Activated T-helper 1 cell treated with Interleukin-2 at 50 U/mL for 16 hours (primary cell): ENCODE data around the gene STAC.
"Not testable (repeated sequence)": the region's sequence is repeated elsewhere in the genome, so short reads cannot be mapped to it uniquely, and the experiment has no call there.

Source experiments
- DNase-seq: peaks from one replicate; pipeline ENCODE4 v3.0.0-alpha.2; 2020; ENCODE audit warnings: low read depth

Gene STAC

DNA sequence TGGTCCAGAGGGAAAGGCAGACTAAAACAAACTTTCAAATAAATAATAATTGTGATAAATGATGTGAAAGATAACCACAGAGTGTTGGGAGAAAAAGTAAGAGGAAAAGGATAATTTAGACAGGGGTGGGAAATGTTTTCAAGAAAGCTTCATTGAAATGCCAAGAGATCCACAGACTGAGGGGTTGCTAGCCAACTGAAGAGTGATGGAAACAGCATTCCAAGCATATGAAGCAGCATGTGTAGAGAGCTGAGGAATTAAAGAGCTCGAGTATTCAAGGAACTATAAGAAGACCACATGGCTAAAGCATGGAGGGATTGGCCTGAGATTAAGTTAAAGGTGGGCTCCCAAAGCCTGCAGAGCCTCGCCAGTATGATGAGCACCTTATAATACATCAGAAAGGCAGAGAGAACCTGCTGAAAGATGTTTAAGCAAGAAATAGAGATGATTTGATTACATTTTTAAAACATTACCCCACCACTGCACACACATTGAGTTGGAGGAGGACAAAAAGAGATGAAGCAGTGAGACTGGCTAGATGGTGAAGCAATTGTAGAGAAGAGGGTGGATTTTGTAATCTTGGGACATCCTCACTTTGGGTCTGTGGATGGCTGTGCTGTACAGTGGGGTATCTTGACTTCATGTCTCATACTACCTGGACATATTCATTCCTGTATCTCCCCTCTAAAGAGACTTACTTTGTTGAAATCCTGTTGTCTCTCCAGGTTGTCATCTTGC lies 100.8 kb downstream of the STAC start:
- no peak for DNase-seq

DNA sequence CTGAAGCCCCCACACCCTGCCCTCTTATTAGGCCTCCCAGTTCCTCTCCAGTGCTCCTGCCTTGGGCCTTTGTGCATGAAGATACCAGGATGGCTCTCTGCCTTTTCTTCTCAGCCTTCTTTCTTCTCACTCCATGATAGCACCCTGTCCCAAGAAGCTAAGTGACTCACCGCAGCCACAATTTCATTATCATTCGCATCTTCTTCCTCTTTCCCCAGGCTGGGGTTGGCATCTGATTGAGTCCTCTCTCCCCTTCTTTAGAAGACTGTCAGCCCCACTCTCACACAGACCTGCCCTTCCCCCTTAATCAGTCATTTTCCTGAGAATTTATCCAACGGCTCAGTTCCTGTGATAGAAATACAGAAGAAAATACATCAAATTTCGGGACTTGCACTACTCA lies 102.0 kb downstream of the STAC start:
- no peak for DNase-seq

DNA sequence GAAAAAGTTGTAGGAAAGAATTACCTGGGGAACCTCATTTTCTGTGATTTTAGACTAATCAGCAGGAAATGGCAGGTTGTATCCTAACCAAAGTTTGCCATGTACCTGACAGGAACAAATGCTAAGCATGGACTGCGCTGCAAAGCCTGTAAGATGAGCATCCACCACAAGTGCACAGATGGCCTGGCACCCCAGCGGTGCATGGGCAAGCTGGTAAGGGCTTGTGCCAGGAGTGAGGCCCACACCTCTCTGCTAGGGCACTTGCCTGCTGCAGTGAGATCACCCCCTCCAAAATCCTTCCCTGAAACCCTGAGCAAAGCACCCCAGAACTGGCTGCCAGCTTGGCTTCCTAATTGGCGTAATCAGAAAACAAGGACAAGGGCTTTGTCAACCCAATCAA lies 102.6 kb downstream of the STAC start:
- no peak for DNase-seq

DNA sequence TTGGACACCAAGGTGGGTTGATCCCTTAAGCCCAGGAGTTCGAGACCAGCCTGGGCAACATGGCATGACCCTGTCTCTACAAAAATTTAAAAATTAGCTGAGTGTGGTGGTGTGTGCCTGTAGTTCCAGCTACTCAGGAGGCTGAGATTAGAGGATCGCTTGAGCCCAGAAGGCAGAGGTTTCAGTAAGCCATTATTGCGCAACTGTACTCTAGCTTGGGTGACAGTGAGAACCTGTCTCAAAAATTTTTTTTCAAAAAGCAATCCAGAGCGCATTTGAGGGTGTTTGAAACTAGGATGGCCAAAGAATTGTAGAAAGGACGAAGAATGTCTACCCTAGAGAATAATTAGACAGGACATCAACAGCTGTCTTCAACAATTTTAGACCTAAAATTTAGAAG lies 103.4 kb downstream of the STAC start:
- DNase-seq, result no peak

DNA sequence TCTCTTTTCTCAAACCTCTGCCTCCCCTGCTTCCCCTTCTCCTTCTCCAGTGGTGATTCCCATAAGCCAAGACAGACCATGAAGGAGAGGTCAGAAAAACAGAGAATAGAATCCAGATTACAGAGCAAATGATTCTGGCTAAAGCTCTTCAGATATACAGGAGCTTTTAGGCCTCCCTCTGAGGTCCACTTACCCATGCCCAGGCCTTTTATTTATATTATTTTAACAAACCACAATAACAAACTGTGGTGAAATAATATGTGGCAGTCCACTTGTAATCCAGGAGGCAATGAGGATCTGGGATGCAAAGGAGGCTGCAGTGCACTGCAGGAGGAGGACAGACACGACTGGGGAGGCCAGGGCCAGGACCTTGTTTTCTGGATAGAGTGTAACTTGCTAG lies 104.1 kb downstream of the STAC start:
- no peak for DNase-seq

DNA sequence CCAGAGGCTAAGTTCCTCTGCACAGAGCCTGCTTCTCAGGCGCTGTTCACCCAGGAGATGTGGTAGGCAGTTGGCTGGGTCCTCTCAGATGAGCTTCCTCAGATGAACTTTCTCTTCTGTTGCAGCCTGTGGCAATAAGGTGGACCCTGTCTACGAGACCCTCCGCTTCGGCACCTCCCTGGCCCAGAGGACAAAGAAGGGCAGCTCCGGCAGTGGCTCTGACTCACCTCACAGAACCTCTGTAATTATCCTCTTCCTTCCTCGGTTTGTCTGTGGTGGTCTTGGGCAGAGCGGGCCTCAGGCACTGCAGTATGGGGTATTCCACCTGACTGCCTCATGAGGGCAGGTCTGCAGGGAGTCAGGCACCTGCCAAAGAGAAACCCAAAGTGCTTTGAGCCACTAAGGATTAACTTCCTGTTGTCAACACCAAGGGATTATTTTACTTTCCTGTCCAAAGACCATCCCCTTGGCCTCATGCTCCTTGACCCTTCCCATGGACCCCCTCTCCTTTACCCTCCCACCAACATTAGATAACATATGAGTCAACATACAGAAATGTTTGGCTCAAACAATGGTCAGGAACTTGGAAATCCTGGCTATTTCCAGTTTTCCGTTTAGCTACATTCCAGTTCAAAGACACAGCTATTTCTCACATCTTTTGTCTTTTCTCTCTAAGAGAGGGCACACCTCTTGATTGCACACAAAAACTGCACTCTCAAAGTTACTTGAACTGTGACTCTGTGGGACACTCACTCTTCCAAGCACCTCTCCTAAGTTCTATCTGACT lies 105.9 kb downstream of the STAC start:
- DNase-seq, result no peak

DNA sequence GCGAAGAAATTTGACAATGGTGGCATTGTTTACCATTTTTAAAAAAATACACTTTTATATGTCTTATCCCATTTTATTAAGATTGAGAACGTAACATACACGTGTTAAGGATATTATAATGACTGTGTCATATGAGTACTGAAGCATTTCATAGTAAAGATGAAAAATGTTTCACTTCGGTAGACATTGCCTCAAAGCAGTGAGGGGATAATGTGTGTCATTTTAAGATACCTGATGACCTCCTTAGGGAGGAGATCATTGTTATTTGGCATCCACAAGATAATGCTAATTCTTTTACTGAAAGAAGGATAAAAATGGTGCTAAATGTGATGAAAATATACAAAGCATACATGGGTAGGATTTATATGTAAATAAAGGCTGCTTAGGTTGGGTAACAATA lies 107.3 kb downstream of the STAC start:
- no peak for DNase-seq

DNA sequence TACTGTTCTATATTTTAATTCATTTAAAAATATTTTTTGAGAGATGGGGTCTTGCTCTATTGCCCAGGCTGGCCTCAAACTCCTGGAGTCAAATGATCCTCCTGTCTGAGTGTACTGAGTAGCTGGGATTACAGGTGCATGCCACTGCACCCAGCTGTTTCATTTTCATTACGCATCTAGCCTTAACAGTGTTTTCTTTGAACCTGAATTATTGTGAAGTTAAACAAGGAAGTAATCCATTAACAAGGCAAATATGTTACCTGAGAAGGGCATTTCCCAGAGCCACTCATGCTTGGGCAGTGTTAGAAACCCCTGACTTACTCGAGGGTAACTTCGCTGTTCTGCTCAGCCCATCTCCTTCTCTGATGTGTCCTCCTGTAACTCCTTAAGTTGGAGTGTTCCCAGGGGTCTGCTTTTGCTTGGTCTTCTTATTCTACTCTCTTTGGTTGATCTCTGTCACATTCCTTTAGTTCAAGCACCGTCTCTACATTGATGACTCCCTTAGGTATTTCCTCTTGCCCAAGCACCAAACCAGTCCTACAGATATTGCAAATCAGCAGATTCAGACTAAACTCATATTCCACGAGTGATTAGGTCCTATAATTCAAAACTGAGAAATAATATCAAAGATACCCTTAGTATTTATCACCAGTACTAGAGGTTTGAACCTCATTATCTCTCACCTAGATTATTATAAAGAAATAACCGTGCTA lies 107.9 kb downstream of the STAC start:
- DNase-seq, result no peak

DNA sequence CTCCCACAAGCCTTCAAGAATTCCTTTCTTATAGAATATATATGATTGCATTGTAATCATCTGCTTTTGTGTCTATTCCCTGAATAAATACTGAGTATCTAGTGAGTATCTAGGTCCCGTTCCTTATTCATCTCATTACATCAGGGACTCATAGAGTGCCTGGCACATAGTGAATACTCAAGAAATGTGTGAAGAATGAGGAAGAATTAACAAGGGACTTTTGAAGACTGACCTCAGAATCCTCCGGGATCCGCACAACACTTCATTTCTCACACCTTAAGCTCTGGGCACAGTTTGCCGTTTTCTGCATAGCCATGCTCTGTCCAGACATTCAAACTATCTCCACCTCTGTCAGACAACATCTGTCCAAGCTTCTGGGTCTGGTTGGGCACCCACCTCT lies 108.8 kb downstream of the STAC start:
- no peak for DNase-seq

DNA sequence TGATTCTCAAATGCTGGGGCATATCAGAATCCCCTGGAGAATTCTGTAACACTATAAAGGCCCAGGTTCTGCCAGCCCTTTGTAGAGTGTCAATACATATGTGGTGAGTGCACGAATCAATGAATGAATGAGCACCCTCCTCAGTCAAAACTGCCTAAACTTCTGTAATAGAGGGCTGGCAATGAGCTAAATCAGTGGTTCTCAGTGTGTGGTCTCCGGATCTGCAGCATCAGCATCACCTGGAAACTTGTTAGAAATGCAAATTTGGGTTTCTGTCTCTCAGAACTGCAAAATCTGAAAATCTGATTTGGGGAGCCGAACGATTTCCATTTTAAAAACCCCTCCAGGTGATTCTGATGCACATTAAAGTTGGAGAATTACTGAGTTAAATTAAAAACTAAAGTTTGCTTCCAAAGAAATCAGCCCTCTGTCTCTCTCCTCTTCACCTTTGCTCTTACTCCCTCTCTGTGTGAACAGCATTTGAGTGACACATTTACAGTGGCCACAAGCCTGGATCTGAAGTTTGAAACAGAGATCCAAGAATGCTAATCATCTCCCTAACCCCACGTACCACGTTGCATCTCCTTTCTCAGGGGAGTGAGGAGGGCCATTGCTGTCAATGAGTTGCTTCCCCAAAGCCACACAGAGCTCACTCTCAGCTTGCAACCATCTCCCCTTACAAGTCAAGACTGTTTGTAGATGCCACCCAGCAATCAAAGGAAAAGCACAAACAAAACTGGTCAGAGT lies 109.5 kb downstream of the STAC start:
- no peak for DNase-seq

DNA sequence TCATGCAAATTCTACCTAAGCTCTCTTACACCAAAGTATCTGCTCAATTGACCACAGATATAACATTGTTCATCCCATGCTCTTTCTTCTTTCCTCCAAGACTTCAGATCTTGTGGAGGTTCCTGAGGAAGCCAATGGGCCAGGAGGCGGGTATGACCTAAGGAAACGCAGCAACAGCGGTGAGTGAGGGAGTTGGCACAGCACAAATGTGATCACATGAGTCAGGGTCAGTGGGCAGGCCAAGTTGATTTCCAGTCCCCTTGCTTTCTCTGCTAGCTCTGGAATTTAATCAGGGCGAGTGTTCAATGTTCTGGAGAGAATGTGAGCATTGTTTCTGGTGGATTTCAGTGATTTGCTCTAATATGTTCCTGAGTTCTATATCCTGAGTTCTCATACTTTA lies 112.7 kb downstream of the STAC start:
- no peak for DNase-seq

DNA sequence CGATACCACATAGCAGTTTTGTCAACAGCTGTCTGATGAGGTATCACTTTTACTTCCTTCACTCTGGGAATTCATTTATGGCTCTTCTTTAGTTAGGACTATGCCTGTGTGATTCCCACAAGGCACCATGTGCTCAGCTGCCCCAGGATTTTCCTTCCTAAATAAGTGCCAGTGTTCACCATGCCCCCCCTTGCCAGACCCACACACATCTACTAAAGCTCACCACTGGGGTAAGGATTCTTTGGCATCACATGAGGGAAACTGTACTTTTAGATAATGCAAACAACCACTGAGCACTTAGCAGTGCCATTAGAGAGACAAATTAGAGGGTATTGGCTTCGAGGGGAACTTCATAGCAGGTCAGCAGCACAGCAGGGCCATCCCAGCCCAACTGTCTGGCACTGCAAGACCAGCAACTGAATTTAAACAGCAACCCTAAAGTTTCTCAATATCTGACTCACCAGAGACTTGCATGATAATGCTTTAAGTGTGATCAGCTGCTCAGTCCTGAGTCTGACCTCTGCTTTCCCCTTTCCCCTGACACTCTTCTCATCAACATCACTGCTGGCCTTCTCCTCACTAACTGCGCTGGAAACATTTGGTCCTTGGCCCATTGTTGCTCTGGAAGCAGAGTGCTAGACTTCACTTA lies 114.3 kb downstream of the STAC start:
- no peak for DNase-seq

DNA sequence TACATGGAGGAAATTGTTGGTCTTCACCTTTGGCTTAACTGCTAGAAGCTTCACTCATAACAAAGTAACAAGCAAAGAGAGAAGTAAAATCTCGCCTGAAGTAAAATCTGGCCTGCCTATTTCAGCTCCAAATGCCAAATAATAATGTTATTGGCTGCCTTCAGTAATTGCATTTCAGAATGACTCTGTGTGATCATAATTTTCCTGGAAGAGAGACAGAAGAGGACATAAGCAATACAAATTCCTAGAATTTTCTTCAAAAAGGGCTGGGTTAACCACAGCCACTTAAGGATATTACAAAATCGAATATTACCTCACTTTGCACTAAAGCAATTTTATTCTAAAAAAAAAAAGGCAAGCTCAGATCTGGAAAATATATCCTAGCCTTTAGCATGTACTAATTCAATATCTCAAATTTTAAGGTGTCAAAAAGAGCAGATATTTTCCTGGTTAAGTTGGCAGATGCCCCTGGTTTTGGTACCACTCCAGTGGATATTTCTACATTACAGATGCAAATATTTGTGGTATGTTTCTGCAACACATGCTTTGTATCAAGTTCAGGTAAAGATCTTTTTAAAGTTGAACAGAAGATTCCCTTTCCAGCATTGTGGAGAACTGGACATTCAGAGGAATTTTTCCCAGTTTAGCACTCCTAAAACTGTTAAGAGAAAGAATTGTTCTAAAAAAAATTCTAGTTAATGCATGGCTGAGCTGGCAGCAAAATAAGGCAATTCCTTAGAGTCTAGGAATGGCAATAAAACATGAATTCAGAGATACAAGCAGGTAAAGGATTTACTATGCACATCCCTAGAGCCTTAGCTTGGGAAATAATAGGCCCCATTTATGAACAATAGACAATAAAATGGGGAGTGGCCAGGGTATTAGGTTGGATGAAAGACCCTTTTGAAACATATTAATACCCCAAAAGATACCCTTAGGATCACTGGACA lies 116.7 kb downstream of the STAC start:
- DNase-seq, result no peak

DNA sequence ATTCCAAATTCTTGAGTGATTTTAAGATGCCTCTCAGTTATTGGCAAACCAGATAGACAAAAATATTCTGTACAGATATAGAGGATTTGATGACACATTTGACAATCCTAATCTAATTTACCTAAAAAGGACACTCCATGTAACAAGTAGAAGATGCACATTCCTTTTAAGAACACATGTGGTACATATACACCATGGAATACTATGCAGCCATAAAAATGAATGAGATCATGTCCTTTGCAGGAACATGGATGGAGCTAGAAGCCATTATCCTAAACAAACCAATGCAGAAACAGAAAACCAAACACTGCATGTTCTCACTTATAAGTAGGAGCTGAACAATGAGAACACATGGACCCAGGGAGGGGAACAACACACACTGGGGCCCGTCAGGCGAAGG lies 119.7 kb downstream of the STAC start:
- DNase-seq, result not testable (repeated sequence)

DNA sequence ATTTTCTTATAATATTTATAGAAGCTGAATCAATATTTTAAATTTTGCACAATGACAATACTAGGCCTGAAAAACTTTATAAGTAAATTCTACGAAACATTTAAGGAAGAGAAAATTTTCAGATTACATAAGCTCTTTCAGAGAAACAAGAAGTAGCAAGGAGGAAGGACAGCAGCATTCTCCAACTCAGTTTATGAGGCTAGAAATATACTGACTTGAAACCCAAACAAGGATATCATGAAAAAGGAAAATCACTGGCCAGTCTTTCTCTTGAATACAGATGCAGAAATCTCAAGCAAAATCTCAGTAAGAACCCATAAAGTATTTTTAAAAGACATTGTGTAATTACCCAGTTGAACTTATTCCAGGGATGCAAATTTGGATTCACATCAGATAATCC lies 121.3 kb downstream of the STAC start:
- DNase-seq, result no peak

DNA sequence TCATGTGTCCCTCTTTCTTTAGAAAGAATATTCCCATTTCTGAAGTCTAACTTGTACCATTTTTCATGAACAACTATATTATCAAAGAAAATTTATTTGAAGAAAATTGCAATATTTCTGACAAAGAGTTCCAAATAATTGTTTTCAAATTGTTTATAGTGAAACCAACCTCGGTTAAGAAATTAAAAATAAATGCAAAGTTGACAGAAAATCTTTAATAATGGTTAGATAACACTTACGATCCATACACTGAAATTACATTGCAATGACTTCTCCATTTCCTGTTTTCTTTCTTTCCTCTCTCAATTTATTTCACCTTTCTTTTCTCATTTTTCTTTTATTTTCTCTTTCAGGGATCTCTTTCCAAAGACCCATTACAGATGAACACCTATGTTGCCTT lies 125.1 kb downstream of the STAC start:
- DNase-seq, result no peak

DNA sequence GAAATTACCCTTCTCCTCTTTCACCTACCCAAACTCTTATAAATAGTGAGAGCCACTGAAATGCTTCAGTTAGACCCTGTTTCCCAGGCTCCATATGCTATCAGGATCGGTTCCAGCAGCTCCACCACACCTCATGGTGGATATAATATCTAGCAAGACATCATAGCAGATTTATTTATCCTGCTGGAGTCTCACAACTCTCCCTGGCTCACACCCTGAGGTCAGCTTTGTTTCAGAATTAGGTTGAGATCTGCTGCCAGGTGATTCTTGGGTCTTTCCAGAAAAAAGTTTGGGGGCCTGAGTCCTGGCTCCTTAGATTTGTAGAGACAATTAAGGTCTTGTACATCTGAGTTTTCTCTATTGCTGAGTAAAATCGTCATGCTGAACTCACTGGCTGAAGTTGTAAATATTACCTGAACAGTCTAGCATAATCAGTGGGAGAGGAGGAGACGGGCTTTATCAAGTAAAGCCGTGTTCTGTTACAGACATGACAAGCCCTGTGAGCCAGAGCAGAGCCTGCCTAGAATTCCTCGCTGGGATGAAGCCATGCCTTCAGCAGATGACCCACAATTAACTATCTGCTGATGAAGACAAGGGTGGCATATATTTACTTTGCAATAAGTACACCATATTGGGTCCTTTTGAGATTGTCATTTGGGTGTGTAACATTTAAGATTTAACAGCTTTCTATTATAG lies 131.6 kb downstream of the STAC start:
- no peak for DNase-seq

DNA sequence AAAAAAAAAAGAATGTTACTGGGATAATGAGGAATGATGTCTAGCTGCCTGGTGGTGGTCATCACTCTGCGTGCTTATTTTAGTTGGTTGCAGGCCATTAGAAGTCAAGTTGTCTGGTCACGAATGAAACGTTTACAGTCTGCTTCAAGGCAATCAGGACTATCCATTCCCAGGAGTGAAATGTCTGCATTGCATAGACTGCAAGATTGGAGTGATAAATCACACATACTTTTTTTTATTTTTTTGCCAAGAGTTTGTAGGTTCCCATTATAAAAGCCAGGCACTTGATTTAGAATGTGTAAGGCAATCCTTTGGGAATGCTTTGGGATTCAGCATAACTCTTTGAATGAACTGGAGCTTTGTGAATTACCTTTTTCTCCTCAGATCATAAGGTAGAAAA lies 132.3 kb downstream of the STAC start:
- DNase-seq, result no peak

DNA sequence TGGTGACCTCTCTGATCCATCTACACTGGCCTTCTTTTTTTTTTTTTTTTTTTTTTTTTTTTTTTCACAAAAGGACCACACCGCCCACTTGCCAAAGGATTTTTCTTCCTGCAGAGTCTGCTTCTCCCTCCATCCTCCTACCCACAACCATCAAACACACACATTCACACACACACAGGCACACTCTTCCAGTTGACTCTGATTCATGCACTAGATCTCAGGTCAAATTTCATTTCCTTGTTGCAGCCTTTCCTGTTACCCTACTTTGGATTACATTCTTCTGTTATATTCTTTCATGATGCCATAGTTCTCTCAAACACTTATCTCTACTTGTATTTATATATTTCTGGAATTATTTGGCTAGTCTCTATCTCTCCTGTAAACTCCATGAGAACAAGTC lies 133.9 kb downstream of the STAC start:
- no peak for DNase-seq

DNA sequence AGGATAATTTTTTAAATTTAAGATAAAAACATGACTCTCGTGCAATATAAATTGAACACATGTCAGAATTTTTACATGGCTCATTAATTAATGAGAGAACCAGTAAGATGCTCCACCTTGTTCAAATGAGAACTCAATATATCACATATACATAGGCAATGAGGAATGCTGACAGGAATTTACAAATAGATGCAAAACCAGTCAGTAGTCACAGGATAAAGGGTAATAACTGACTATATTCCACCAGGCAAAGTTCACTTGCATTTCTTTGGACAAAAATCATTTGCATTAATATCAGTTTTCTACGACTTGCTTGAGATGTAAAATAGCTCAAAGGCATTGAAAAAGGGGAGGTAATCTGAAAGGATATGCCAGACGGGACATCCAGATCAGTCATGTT lies 139.4 kb downstream of the STAC start:
- no peak for DNase-seq
